Memory B cell (primary cell): ENCODE results near the gene DIAPH2.
"Not testable (repeated sequence)": the region's sequence is repeated elsewhere in the genome, so short reads cannot be mapped to it uniquely, and the experiment has no call there.

Experiments
- ATAC-seq: fragments of 150-1000 bp; cut with Tn5 transposase; 2 replicates; pipeline ENCODE4 v1.10.0; 2021; ENCODE audit warnings: low read depth, mild to moderate bottlenecking, moderate library complexity
- DNase-seq, 2 donors: peaks; one replicate each; pipeline ENCODE4 v3.0.0; 2022; ENCODE audit warnings: low spot score in 2 of 2
- H3K27ac Mint-ChIP-seq: one replicate; pipeline ENCODE4 v1.8.0; 2022; ENCODE audit warnings: mild to moderate bottlenecking, moderate library complexity, mixed read lengths
- H3K27me3 Mint-ChIP-seq: one replicate; pipeline ENCODE4 v1.8.0; 2022; ENCODE audit warnings: mixed read lengths
- H3K36me3 Mint-ChIP-seq: one replicate; pipeline ENCODE4 v1.8.0; 2022; ENCODE audit warnings: mild to moderate bottlenecking, mixed read lengths
- H3K4me1 Mint-ChIP-seq: one replicate; pipeline ENCODE4 v1.8.0; 2022; ENCODE audit warnings: mixed read lengths
- H3K4me3 Mint-ChIP-seq: one replicate; pipeline ENCODE4 v1.8.0; 2022; ENCODE audit warnings: mild to moderate bottlenecking, moderate library complexity, mixed read lengths
- H3K9me3 Mint-ChIP-seq: one replicate; pipeline ENCODE4 v1.8.0; 2022; ENCODE audit warnings: mixed read lengths

Gene DIAPH2

DNA sequence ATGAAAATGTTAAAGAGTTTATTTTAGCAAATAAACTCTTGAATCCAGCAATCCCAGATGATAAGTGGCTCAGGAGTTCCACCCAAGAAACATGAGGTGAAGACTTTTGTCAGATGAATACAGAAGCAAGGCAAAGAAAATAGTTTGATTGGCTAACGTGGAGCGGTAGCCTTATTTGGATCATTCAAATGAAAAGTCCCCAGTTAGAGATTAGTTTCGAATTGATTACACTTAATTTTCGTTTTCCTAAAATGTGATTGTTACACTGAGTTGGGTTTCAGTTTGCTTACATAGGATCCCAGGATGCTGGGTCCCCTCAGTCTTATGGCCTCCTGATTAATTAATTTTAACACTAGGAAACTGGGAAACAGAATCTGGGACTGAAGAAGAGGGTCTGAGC, 122.7 kb downstream of the DIAPH2 start:
- Mint-ChIP-seq H3K9me3 (no peaks in the 10 kb centered on the region), H3K4me3 (no peak overlapping the region), H3K27ac (no peak overlapping the region), H3K4me1 (peaks cover 2% of the 10 kb centered on the region), H3K27me3 (no peaks in the 10 kb centered on the region), H3K36me3 (peaks cover 4% of the 10 kb centered on the region)
- DNase-seq (no peak), ATAC-seq (no peak)

DNA sequence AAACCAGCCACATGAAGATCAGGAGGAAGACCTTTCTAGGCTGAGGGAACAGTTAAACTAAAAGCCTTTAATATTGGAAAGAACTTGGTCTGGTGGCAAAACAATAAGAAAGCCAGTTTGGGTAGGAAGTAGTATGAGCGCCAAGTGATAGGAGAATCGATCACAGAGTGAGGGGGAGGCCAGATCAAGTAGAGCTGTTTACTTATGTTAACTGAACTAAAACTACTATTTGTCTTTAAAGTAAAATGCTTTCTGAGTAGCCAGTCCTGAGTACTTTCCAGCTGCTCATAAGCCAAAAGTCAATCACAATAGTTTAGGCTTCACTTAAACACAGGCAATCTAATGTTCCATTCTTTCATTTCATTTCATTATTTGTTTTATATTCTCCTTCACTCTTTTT, 136.3 kb downstream of the DIAPH2 start:
- no peaks in the 10 kb centered on the region for H3K9me3 Mint-ChIP-seq

DNA sequence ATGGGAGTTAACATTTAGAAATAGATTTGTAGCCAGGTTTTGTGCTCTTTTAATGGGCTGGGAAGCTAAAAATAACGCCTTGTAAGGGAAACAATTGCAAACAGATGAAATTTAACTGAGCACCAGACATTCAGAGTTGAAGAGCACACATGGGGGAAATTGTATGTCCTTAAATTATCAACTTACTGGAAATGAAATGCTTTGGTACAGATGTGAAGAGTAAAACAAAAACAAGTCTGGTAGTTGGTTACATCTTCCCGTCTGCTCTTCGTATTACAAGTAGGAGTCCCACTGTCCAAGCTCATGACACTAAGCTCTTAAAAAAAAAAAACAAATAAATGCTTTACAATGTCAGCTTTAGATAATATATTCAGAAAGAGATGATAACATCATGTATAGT, 139.5 kb downstream of the DIAPH2 start:
- H3K9me3 Mint-ChIP-seq: no peaks in the 10 kb centered on the region
- no peaks in the 10 kb centered on the region for H3K27me3 Mint-ChIP-seq
- no peak overlapping the region for H3K4me3 Mint-ChIP-seq
- DNase-seq (no peak), ATAC-seq (no peak)
- H3K36me3 Mint-ChIP-seq: no peaks in the 10 kb centered on the region
- H3K4me1 Mint-ChIP-seq: no peaks in the 10 kb centered on the region
- H3K27ac Mint-ChIP-seq: no peak overlapping the region

More for the DNA sequence above, 136.3 kb downstream of the DIAPH2 start:
- Mint-ChIP-seq H3K4me1 (no peaks in the 10 kb centered on the region), H3K36me3 (peaks cover 2% of the 10 kb centered on the region), H3K4me3 (no peak overlapping the region), H3K27me3 (no peaks in the 10 kb centered on the region), H3K27ac (no peak overlapping the region)
- no peak for ATAC-seq
- no peak for DNase-seq

DNA sequence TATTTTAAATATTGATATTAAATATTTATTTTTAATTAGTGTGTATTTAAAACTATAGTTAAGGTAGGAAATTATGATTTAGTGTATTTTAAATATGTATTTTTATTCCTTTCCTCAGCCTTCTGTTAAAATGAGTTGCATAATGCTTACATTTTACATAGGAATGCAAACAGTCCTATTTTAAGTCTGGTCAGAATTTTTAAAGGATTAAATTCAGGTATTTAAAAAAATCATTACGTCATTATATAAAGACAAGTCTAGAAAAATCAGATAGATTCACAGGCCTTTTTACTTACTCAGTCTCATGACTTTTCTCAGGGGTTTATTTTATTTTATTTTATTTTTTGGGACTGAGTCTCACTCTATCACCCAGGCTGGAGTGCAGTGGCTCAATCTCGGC, 148.7 kb downstream of the DIAPH2 start:
- no peak overlapping the region for H3K4me3 Mint-ChIP-seq
- H3K9me3 Mint-ChIP-seq: no peaks in the 10 kb centered on the region
- H3K27me3 Mint-ChIP-seq: no peaks in the 10 kb centered on the region
- DNase-seq (no peak), ATAC-seq (no peak)
- H3K36me3 Mint-ChIP-seq: no peaks in the 10 kb centered on the region
- no peak overlapping the region for H3K27ac Mint-ChIP-seq
- peaks cover 7% of the 10 kb centered on the region for H3K4me1 Mint-ChIP-seq

DNA sequence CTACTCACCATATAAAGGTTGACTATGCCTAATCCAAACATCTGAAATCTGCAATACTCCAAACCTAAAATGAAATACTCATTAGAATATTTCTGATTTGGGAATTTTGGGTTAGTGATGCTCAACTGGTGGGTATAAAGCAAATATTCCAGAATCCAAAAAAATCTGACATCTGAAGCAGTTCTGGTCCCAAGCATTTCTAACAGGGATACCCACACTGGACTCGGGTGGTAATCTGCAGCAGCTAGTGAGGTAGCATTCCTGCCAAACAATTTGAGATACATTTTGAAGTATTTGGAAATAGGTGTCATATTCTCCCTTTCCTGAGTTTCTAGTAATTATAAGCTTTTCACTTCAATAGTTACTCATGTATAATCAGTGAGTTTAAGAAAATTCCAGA, 149.5 kb downstream of the DIAPH2 start:
- Mint-ChIP-seq H3K4me1 (peaks cover 7% of the 10 kb centered on the region), H3K27ac (peak overlapping the region; percentile 76), H3K27me3 (no peaks in the 10 kb centered on the region), H3K9me3 (no peaks in the 10 kb centered on the region), H3K4me3 (no peak overlapping the region), H3K36me3 (no peaks in the 10 kb centered on the region)
- ATAC-seq: no peak
- DNase-seq: no peak

DNA sequence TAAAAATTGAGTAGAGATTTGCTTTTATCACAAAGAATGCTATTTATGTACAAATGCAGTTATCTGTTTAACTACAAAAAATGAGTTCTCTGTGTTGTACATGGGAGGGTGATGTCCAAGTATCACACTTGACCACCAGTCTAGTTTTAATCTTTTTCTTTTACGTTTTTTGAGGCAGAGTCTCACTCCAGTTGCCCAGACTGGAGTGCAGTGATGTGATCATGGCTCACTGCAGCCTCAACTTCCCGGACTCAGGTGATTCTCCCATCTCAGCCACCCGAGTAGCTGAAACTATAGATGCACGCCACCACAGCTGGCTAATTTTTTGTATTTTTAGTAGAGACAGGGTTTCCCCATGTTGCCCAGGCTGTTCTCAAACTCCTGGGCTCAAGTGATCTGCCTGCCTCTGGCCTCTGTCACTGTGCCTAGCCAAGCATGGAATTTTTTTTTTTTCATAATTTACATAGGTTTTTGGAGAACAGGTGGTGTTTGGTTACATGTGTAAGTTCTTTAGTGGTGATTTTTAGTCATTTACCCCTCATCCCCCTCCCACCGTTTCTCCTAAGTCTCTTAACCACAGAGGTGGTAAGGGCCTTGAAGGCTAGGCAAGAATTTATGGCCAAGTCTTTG, 151.1 kb downstream of the DIAPH2 start:
- Mint-ChIP-seq H3K27ac (peak overlapping the region; percentile 98), H3K4me1 (peaks cover 7% of the 10 kb centered on the region), H3K9me3 (no peaks in the 10 kb centered on the region), H3K27me3 (no peaks in the 10 kb centered on the region), H3K4me3 (peak overlapping the region; percentile 30), H3K36me3 (no peaks in the 10 kb centered on the region)
- ATAC-seq: peak; percentile 91
- peak; percentile 15 to 43 for DNase-seq

DNA sequence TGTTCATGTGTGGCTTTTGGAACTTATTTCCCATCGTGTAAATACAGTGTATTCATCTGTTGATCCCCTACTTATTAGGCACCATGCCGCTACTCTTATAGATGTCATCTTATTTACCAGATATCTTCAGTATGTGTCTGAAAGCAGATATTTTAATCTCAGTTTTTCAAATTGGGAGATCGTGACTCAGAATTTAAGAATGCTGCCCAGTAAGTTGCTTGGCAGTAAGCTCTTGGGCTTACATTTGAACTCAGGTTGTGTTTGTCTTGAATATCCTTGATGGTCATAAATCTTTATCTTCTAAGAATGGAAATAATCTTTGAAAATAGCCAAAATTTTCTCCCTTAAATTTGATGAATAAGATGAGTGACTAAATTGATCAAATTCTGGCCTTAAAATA, 153.2 kb downstream of the DIAPH2 start:
- Mint-ChIP-seq H3K27ac (peak overlapping the region; percentile 98), H3K9me3 (no peaks in the 10 kb centered on the region), H3K27me3 (no peaks in the 10 kb centered on the region), H3K4me1 (peaks cover 7% of the 10 kb centered on the region), H3K36me3 (no peaks in the 10 kb centered on the region), H3K4me3 (peak overlapping the region; percentile 86)
- ATAC-seq: no peak
- no peak for DNase-seq

DNA sequence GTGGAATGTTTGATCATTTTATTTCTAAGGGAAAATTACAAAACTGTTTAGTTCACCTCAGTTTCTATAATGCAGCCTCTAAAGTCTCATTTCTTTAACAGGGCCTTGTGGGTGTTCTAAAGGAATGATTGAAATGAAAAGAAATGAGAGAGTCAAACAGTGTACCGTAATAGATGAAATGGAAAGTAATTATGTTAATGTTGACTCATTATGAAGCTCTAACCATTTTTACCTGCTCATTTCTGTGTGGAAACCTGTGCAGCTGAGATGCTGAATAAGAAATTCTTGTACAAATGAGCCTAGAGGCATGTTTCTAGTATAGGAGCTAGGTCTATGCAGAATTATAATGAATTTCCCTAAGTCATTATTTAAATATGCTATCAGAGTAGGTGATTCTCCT, 153.9 kb downstream of the DIAPH2 start:
- Mint-ChIP-seq H3K4me1 (peaks cover 7% of the 10 kb centered on the region), H3K36me3 (no peaks in the 10 kb centered on the region), H3K4me3 (no peak overlapping the region), H3K27ac (no peak overlapping the region), H3K9me3 (no peaks in the 10 kb centered on the region), H3K27me3 (no peaks in the 10 kb centered on the region)
- no peak for ATAC-seq
- no peak for DNase-seq

DNA sequence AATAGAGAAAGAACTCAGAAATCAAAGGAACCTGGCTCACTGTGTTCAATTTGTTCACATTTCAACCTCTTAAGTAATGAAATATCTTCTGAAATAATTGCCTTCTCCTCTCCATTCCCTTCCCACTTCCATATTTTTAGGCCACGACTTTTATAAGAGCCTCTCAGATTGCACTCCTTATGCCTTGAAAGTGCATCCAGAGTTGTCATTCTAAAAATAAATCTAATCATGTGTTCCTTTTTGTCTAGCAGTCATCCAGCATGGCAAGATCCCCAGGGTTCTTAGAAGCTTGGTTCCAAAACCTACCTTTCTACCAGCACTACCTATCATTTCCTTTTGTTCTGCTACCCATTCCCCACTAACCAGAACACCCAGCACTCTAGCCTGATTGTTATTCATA, 156.7 kb downstream of the DIAPH2 start:
- Mint-ChIP-seq H3K36me3 (no peaks in the 10 kb centered on the region), H3K4me3 (no peak overlapping the region), H3K27me3 (no peaks in the 10 kb centered on the region), H3K27ac (no peak overlapping the region), H3K9me3 (no peaks in the 10 kb centered on the region), H3K4me1 (peaks cover 4% of the 10 kb centered on the region)
- no peak for ATAC-seq
- DNase-seq: no peak

DNA sequence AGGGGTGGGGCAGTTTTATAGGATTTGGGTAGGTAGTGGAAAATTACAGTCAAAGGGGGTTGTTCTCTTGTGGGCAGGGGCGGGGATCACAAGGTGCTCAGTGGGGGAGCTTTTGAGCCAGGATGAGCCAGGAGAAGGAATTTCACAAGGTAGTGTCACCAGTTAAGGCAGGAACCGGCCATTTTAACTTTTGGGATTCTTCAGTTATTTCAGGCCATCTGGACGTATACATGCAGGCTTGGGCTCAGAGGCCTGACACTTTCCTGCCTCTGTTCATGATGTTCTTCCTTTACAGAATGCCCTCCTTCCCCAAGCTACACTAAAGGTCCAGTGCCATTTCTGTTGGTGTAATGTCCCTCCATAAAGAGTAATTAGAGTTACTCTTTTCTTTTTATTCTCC, 157.2 kb downstream of the DIAPH2 start:
- not testable (repeated sequence) for H3K36me3 Mint-ChIP-seq, DNase-seq, H3K4me1 Mint-ChIP-seq, H3K27ac Mint-ChIP-seq, H3K27me3 Mint-ChIP-seq, H3K4me3 Mint-ChIP-seq, H3K9me3 Mint-ChIP-seq, ATAC-seq

DNA sequence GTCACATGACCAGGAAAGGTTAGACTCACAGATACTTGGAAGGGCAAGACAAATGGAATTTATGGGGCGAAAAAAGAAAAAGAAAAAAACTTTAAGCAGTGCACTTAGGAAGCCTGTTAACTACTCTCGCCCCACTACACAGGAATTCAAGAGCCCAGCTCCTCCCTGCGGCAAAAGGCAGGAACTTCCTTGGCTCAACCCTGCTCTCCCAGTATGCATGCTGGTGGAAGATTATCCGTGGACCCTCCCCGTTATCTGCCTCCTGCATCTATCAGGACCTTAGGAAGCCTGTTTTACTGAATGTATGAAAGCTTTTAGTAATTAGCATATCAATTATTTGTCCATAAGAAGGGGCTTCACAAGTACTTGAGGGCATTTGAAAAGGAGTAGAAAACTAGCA, 158.9 kb downstream of the DIAPH2 start:
- no peak overlapping the region for H3K27ac Mint-ChIP-seq
- ATAC-seq (no peak), DNase-seq (no peak)
- no peaks in the 10 kb centered on the region for H3K4me1 Mint-ChIP-seq
- H3K27me3 Mint-ChIP-seq: no peaks in the 10 kb centered on the region
- no peaks in the 10 kb centered on the region for H3K9me3 Mint-ChIP-seq
- no peak overlapping the region for H3K4me3 Mint-ChIP-seq
- no peaks in the 10 kb centered on the region for H3K36me3 Mint-ChIP-seq

DNA sequence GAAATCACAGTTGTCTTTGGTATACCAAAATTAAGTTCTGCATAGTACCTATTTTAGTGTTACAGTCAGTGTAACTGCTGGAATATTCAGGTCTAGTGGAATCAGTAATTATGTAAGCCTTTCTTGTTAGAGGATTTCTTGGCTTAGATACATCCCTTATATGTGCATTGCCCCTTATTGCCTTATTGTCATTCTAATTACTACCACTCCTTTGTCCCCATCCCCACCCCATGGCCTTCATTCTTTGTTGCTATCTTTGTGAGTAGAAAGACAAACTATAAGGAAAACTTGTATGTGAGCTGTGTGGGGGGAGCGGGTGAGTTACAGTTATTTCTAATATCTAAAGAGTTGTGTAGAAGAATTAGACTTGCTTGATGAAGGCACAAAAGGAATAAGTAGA, 162.2 kb downstream of the DIAPH2 start:
- H3K4me3 Mint-ChIP-seq: no peak overlapping the region
- ATAC-seq: no peak

DNA sequence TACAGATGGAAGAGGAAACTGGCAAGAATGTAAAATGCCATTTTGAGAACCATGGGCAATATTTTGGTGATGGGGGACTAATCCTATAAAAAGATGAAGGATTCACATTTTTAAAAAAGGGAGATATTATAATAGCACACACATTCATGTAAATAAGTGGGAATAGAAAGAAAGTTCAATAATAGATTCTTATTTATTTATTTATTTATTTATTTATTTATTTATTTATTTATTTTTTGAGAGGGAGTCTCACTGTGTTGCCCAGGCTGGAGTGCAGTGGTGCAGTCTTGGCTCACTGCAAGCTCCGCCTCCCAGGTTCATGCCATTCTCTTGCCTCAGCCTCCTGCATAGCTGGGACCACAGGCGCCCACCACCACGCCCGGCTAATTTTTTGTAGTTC, 174.8 kb downstream of the DIAPH2 start:
- not testable (repeated sequence) for H3K27me3 Mint-ChIP-seq, H3K36me3 Mint-ChIP-seq, H3K4me3 Mint-ChIP-seq, H3K27ac Mint-ChIP-seq, DNase-seq, H3K4me1 Mint-ChIP-seq, H3K9me3 Mint-ChIP-seq, ATAC-seq

More for the DNA sequence above, 162.2 kb downstream of the DIAPH2 start:
- Mint-ChIP-seq H3K4me1 (no peaks in the 10 kb centered on the region), H3K36me3 (no peaks in the 10 kb centered on the region), H3K27me3 (no peaks in the 10 kb centered on the region), H3K9me3 (no peaks in the 10 kb centered on the region), H3K27ac (no peak overlapping the region)
- no peak for DNase-seq

DNA sequence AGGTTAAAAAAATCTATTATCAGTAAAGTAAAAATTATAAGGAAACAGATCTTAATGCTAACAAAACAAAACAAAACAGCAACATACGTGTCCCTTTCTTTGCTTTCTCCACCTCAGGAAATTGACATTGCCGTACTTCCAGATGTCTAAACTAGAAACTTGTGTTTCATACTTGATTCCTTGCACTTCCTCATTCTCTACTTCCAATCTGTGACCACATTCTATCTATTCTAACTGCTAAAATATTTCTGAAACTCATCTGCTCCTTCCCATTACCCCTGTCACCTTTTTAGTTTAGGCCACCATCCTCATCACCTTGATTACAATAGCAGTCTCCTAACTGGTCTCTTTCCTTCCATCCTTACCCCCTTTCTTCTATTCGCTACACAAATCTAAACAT, 176.6 kb downstream of the DIAPH2 start:
- ATAC-seq (peak; percentile 56), DNase-seq (no peak)
- Mint-ChIP-seq H3K27me3 (no peaks in the 10 kb centered on the region), H3K4me3 (no peak overlapping the region), H3K9me3 (no peaks in the 10 kb centered on the region), H3K36me3 (no peaks in the 10 kb centered on the region), H3K4me1 (peaks cover 11% of the 10 kb centered on the region), H3K27ac (peak overlapping the region; percentile 4)

DNA sequence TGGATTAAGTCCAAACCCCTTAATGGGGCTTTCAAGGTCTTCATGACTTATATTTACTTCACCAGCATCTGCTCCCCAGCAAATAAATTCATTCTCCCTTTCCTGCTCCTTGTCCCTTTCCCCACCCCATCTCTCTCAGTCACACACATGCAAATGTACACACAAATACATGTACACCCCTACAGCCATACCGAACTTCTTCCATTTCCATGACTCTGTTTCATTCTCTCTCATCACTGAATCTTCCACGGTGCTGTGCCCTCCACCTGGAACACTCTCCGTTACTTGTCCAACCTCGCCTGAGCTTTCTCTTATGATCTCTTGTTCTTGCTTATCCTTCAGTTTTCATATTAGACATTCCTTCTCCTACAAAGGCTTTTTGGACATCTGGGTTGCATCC, 177.0 kb downstream of the DIAPH2 start:
- Mint-ChIP-seq H3K4me1 (peaks cover 11% of the 10 kb centered on the region), H3K4me3 (no peak overlapping the region), H3K27ac (peak overlapping the region; percentile 4), H3K36me3 (no peaks in the 10 kb centered on the region), H3K9me3 (no peaks in the 10 kb centered on the region), H3K27me3 (no peaks in the 10 kb centered on the region)
- no peak for DNase-seq
- ATAC-seq: no peak
